ENCODE data around the gene RFWD3.

DNA sequence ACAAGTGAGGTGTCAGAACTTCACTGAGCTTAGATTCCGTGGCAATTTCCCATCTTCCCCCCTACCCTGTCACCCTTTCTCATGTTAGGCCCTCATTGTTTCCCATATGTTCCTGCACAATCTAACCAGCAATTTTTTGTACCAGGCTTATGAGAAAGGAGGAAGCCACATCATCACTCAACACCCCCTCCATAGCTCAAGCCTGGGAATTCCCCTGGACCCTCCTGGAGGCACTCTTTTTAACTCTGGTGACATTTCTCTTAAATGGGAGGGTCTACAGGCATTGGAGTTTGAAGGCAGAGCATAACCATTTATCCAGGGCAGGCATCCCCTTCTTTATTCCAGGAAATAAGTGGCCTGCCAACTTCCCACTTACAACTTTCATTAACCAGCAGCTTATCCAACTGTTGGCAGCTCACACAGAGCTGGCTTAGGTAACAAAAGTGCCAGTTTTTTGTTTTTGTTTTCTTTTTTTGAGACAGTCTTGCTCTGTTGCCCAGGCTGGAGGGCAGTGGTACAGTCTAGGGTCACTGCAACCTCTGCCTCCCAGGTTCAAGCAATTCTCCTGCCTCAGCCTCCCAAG lies 49.4 kb downstream of the RFWD3 start:
- TF ChIP-seq, protein P1, sequence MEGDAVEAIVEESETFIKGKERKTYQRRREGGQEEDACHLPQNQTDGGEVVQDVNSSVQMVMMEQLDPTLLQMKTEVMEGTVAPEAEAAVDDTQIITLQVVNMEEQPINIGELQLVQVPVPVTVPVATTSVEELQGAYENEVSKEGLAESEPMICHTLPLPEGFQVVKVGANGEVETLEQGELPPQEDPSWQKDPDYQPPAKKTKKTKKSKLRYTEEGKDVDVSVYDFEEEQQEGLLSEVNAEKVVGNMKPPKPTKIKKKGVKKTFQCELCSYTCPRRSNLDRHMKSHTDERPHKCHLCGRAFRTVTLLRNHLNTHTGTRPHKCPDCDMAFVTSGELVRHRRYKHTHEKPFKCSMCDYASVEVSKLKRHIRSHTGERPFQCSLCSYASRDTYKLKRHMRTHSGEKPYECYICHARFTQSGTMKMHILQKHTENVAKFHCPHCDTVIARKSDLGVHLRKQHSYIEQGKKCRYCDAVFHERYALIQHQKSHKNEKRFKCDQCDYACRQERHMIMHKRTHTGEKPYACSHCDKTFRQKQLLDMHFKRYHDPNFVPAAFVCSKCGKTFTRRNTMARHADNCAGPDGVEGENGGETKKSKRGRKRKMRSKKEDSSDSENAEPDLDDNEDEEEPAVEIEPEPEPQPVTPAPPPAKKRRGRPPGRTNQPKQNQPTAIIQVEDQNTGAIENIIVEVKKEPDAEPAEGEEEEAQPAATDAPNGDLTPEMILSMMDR (IDR thresholded peaks at IDR 0.05): no peak
- no peak for TF ChIP-seq POLR2A (IDR thresholded peaks at IDR 0.05)
